IgD-negative memory B cell (primary cell): Measurements from ENCODE around the gene CXXC4. TPM values are rescaled to one million over a fixed set of nuclear protein-coding genes. Genes with fewer than 3 reads are reported as not detected.

Experiments used
- H3K27ac Mint-ChIP-seq, 3 donors: one replicate each; pipeline ENCODE4 v1.8.0; 2020 to 2022; ENCODE audit warnings: mild to moderate bottlenecking in 3 of 3, mixed read lengths in 3 of 3, moderate library complexity in 1 of 3
- H3K27me3 Mint-ChIP-seq: one replicate; pipeline ENCODE4 v1.8.0; 2021; ENCODE audit warnings: mixed read lengths
- H3K36me3 Mint-ChIP-seq: one replicate; pipeline ENCODE4 v1.8.0; 2020; ENCODE audit warnings: mild to moderate bottlenecking, mixed read lengths
- H3K4me1 Mint-ChIP-seq, 3 donors: one replicate each; pipeline ENCODE4 v1.8.0; 2020 to 2022; ENCODE audit warnings: mixed read lengths in 3 of 3, mild to moderate bottlenecking in 1 of 3
- H3K4me3 Mint-ChIP-seq, 4 donors: one replicate each; pipeline ENCODE4 v1.8.0; 2020 to 2022; ENCODE audit warnings: mild to moderate bottlenecking in 4 of 4, mixed read lengths in 4 of 4, moderate library complexity in 3 of 4
- H3K9me3 Mint-ChIP-seq, 3 donors: one replicate each; pipeline ENCODE4 v1.8.0; 2020 to 2021; ENCODE audit warnings: mixed read lengths in 3 of 3, mild to moderate bottlenecking in 1 of 3
- polyA plus RNA-seq: library from polyadenylated mRNA; unstranded; fragments of 300-500 nt; fragmentation: Illumina TruSeq; gene quantifications from one replicate; pipeline ENCODE4 v1.2.3, GENCODE V29; 2021

The CXXC4 gene
- polyA plus RNA-seq = not detected

DNA sequence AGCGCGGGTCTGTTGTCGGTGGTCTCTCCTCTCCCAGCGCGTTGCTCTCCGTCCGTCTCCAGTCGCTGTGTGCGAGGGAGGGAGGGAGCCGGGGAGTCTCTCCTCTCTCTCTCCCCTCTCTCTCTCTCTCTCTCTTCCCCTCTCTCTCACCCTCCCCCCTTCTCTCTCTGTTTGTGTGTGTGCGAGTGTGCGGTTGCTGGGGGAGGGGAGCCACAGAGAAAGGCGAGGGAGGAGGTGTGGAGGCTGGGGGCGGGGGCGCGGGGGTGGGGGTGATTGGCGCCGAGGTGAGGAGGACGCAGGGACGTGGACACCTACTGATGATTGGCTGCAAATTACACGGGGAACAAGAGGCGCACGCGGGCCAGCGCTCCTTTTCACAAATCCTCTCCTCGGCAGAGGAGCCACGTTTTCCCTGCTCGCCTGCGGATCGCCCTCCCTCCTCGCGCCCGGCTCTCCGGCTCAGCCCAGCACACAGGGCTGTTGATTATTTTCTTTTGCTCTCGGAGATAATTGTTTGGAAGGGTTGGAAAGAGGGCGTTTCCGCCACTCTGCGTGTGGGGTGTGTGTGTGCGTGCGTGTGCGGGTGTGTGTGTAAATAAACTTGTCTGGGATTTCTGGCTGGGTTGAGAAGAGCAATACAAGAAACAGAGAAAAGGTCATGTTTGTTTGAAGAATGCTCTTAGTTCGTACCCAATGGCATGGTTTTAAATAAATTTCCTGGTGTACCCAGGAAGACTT, at the start of gene CXXC4:
Gene CXXC4, minus strand, starts transcription at position 73 of the 738 bp plus-strand sequence. CDS start 3,092 bp downstream, outside the sequence.
- peak within 1 kb of the TSS; percentile 46 to 92 (median 68) for H3K27ac Mint-ChIP-seq
- no peaks in the 10 kb centered on the region for H3K36me3 Mint-ChIP-seq
- H3K4me3 Mint-ChIP-seq = peak within 1 kb of the TSS; percentile 29 to 92 (median 84)
- peaks cover 11 to 35% (median 25%) of the 10 kb centered on the region in 3 donors for H3K4me1 Mint-ChIP-seq
- H3K27me3 Mint-ChIP-seq = peaks cover 47% of the 10 kb centered on the region
- no peaks in the 10 kb centered on the region for H3K9me3 Mint-ChIP-seq

DNA sequence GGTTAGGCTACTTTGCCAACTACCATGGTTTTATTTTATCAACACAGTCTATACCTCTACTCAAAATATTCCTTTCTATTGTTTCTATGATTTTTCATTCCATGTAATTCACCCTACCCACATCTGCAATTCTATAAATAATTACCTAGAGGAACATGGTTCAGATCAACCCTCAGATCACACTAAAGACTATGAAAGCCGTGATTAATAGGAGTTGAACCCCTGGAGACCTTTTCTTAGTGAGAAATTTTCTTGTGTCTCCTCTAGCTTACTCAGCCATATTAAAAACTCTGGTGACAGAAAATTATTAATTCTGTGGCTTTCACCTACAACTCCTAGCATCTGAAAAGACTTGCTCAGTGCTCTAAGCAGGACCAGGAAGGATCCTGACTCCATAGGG, 38.5 kb upstream of the CXXC4 start:
- Mint-ChIP-seq H3K4me3 (no peak overlapping the region), H3K9me3 (peaks cover 0 to 2% (median 0%) of the 10 kb centered on the region in 3 donors), H3K4me1 (no peaks in the 10 kb centered on the region), H3K36me3 (no peaks in the 10 kb centered on the region), H3K27me3 (peaks cover 2% of the 10 kb centered on the region), H3K27ac (no peak overlapping the region)

DNA sequence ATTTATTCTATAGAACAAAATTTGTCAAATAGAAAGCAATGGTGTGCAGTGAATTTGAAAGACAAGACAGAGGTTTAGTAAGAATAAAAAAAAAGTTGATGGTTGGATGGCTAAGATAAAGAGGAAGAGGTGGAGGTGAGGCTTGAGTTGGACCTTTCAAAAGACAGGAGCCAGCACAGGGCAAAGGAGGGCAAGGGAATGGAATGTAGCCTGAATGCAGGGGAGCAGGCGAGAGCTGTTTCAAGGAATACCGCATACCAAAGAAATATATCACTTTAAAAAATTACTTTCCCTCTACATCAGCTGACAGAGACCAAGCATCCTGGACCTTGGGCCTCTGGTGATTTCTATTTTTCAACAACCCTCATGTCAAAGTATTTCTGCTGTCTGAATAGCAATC, 38.0 kb upstream of the CXXC4 start:
- Mint-ChIP-seq H3K4me3 (no peak overlapping the region), H3K27me3 (peaks cover 5% of the 10 kb centered on the region), H3K36me3 (no peaks in the 10 kb centered on the region), H3K27ac (no peak overlapping the region), H3K9me3 (peaks cover 0 to 2% (median 0%) of the 10 kb centered on the region in 3 donors), H3K4me1 (no peaks in the 10 kb centered on the region)

DNA sequence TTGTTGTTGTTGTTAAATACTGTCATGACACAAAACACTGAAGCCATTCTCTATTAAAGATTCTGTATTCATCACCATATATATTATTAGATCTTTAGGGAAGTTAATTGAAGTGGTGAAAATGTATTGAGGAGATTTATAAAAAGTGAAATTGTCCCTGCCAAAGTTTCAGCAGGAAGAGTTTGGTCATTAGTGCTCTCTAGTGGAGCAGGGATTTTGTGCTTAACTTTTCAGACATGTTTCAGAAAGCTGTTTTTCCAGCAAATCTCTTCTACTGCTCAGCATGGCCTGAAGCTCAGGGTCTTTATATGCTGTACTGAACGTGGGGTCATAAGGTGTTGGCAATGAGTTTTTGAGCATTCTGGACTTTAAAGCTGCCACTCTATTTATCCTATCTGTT, 36.7 kb upstream of the CXXC4 start:
- no peaks in the 10 kb centered on the region for H3K36me3 Mint-ChIP-seq
- H3K27me3 Mint-ChIP-seq = peaks cover 5% of the 10 kb centered on the region
- H3K27ac Mint-ChIP-seq = no peak overlapping the region
- no peaks in the 10 kb centered on the region for H3K4me1 Mint-ChIP-seq
- peaks cover 0 to 4% (median 0%) of the 10 kb centered on the region in 3 donors for H3K9me3 Mint-ChIP-seq
- no peak overlapping the region for H3K4me3 Mint-ChIP-seq

DNA sequence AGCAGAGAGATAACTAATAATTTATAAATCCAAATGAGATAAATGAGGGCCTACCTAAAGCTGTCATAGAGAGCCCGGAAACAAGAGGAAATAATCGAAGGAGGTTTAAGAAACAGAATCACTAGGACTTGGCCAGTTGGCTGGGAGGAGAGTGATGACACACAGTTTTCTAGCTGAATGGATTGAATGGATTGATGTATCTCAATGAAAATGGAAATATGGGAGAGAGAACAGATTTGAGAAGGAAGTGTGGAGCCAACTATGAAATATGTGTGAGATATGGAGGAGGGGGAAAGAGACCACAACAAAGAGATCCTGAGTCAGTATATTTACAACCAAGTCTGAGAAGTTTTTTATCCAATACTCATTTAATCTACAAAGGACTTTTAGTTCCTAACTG, 35.7 kb upstream of the CXXC4 start:
- no peak overlapping the region for H3K27ac Mint-ChIP-seq
- H3K9me3 Mint-ChIP-seq = peaks cover 0 to 4% (median 0%) of the 10 kb centered on the region in 3 donors
- H3K36me3 Mint-ChIP-seq = no peaks in the 10 kb centered on the region
- no peak overlapping the region for H3K4me3 Mint-ChIP-seq
- H3K27me3 Mint-ChIP-seq = peaks cover 5% of the 10 kb centered on the region
- H3K4me1 Mint-ChIP-seq = no peaks in the 10 kb centered on the region

DNA sequence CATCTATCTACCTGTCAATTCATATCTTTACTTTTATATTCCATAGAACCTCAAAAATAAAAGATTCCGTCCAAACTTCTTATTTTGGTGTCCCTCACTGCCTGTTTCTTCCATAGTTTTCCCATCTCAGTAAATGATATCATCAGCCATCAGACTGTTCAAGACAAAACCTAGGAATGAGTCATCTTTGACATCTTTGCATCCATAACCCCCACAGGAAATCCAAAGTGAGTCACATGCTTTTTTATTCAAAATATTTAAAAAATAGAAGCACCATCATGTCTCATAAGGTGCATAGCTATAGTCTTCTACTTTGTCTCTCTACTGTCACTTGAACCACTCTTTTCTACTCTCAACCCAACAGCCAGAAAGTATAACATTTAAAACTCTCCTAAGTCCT, 29.9 kb upstream of the CXXC4 start:
- no peak overlapping the region for H3K4me3 Mint-ChIP-seq
- peaks cover 6 to 7% (median 6%) of the 10 kb centered on the region in 3 donors for H3K4me1 Mint-ChIP-seq
- H3K27me3 Mint-ChIP-seq = peaks cover 3% of the 10 kb centered on the region
- no peaks in the 10 kb centered on the region for H3K36me3 Mint-ChIP-seq
- H3K27ac Mint-ChIP-seq = no peak overlapping the region
- H3K9me3 Mint-ChIP-seq = peaks cover 0 to 3% (median 0%) of the 10 kb centered on the region in 3 donors

DNA sequence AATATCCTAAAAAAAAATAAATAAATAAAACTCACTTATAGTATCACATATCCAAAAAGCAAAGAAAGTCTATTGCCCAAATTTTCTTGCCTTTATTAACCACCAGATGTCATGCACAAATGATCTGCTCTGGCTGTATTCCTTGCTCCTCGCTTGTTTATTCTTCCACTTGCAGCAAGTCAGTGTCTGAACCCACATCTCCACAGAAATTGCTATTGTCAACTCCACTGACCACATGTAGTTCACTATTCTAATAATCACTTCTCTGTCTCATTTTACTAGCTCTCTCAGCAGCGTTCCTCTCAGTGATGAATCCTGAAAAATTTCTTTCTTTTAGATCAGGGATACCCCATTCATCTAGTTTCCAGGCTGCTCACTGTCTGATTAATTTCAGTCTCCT, 29.3 kb upstream of the CXXC4 start:
- Mint-ChIP-seq H3K36me3 (no peaks in the 10 kb centered on the region), H3K27ac (no peak overlapping the region), H3K4me3 (no peak overlapping the region), H3K27me3 (peaks cover 3% of the 10 kb centered on the region), H3K9me3 (peaks cover 0 to 3% (median 3%) of the 10 kb centered on the region in 3 donors), H3K4me1 (peaks cover 7 to 11% (median 11%) of the 10 kb centered on the region in 3 donors)

DNA sequence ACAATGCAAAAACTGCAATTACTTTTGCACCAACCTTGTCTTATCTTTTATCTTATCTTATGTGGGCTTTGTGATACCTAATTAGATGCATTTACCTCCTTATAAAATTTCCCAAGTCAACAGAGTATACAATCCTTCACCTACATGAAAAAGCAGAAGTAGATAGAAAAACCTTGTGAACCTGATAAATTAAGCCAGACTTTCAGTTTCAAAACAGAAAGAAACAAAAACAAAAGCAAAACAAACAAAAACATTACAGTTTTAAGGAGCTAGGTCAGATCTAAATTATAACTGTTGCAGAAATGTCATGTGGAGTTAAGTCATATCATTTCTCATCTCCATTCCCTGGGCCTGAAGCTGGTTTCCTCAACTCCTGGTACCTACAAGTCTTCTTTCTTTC, 24.9 kb upstream of the CXXC4 start:
- Mint-ChIP-seq H3K36me3 (no peaks in the 10 kb centered on the region), H3K4me3 (peak overlapping the region in 1 of 4 donors; percentile 0), H3K9me3 (peaks cover 0 to 5% (median 4%) of the 10 kb centered on the region in 3 donors), H3K4me1 (peaks cover 7 to 12% (median 11%) of the 10 kb centered on the region in 3 donors), H3K27ac (peak overlapping the region in 2 of 3 donors; percentile 26 to 41), H3K27me3 (peaks cover 2% of the 10 kb centered on the region)

DNA sequence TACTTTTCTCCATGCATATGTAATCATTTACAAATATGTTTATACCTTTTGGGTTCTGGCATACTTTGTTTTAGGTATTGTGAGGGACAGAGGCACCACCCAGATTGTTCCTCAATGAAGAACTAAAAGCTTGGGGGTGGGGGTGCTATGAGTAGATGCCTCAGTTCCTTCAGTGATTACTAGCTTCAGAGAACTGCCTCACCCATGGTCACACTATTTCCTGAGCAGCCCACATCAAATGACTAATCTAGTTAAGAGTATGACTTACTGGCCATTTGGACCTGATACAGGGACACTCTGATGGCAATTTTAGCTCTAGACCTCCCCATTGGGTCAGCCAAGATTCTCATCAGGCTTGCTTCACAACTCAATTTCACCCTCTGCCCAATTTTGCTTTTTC, 22.2 kb upstream of the CXXC4 start:
- peaks cover 0 to 5% (median 4%) of the 10 kb centered on the region in 3 donors for H3K9me3 Mint-ChIP-seq
- H3K36me3 Mint-ChIP-seq = no peaks in the 10 kb centered on the region
- no peak overlapping the region for H3K4me3 Mint-ChIP-seq
- peaks cover 4% of the 10 kb centered on the region for H3K27me3 Mint-ChIP-seq
- H3K27ac Mint-ChIP-seq = no peak overlapping the region
- peaks cover 7 to 12% (median 11%) of the 10 kb centered on the region in 3 donors for H3K4me1 Mint-ChIP-seq

DNA sequence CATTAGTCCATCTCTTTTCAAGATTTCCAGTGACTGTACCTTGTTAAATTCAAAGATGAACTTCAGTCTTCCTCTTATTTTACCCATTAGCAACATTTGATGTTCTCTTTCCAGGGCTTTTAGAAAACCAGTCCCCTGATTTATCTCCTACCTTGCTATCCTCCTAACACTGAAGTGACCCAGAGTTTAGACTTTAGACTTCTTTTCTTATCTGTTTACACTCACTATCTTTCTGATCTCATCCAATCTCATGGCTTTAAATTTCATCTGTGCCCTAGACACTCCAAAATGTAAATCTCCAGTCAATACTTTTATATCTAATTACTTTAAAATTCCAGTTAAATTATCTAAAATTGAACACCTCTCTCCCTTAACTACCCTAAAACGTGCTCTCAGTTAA, 13.5 kb upstream of the CXXC4 start:
- Mint-ChIP-seq H3K9me3 (no peaks in the 10 kb centered on the region), H3K27me3 (peaks cover 14% of the 10 kb centered on the region), H3K4me1 (no peaks in the 10 kb centered on the region), H3K4me3 (no peak overlapping the region), H3K36me3 (no peaks in the 10 kb centered on the region), H3K27ac (no peak overlapping the region)

DNA sequence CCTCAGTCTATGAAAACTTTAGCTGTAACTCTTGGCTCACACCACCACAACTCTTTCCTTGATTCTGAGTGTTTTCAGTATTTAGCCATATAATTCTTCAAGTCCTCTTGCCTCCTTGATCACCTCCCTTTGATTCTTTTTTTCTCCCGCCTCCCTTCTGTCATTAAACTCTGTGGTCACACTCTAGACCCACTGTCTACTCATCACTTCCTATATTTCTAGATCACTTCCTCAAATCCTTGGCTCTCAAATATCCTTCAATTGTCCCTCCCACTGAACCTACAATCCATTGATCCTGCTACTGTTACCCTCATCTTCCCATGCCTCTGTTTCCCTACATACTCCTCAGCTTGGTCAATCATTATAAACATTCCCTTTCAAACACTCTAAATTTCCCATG, 12.4 kb upstream of the CXXC4 start:
- Mint-ChIP-seq H3K4me1 (no peaks in the 10 kb centered on the region), H3K4me3 (no peak overlapping the region), H3K9me3 (no peaks in the 10 kb centered on the region)

DNA sequence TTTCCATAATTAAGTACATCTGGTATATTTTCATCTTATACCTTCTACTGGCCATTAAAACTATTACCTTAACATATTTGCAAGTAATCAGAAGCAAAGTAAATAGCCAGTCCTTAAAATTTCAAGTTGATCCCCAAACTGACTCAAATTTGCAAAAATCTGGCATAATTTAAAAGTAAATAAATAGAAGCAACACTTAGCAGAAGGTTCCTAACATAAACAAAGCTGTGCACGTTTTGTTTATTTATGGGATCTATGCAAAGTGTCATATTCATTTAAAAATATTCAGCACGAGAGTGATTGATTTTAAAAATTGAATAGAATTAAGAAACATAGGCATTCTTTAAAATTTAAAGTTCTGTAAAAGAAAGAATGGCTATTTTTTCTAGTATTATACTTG, 9.8 kb upstream of the CXXC4 start:
- Mint-ChIP-seq H3K36me3 (no peaks in the 10 kb centered on the region), H3K4me3 (no peak overlapping the region), H3K27ac (no peak overlapping the region), H3K27me3 (peaks cover 15% of the 10 kb centered on the region), H3K9me3 (no peaks in the 10 kb centered on the region), H3K4me1 (no peaks in the 10 kb centered on the region)

More for the DNA sequence above, 12.4 kb upstream of the CXXC4 start:
- H3K27ac Mint-ChIP-seq = no peak overlapping the region
- H3K36me3 Mint-ChIP-seq = no peaks in the 10 kb centered on the region
- H3K27me3 Mint-ChIP-seq = peaks cover 14% of the 10 kb centered on the region

DNA sequence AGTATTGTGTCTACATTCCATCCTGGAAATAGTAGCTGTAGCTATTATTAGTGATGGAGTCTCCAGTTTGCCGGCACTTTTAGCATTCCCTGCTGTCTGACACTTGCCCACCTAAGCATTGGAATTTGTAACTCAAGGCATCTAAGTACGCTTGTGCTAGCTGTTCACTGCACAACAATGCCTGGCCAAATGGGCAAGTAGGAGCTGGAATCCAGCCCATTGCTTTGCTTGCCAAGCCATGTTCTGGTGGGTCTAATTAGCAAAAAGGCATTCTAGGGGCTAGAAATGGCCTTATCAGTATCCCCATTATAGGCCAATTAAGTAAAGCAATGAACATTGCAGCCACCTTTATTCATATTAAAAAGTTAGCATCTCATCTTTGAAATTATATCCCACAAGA, 7.8 kb upstream of the CXXC4 start:
- H3K27me3 Mint-ChIP-seq = peaks cover 29% of the 10 kb centered on the region
- H3K4me3 Mint-ChIP-seq = no peak overlapping the region
- H3K27ac Mint-ChIP-seq = no peak overlapping the region
- H3K4me1 Mint-ChIP-seq = no peaks in the 10 kb centered on the region
- H3K36me3 Mint-ChIP-seq = no peaks in the 10 kb centered on the region
- H3K9me3 Mint-ChIP-seq = no peaks in the 10 kb centered on the region

DNA sequence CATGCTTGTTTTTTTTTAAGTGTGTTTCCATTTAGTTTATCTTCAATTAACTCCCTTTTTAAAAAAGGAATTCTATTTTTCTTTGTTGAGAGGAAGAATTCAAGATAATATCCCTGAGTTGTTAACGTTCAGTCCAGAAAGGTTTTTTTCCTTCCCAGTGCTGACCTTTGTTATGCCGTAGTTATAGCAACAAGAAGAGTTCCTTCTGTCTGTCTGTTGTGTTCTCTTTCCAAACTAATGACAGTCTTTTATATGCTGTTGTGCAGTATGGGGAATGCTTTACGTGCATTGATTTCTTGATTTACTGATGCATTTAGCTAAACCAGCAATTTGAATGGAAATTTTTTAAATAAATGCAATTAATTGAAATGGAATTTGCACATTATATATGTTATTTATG, 6.6 kb upstream of the CXXC4 start:
- Mint-ChIP-seq H3K27me3 (peaks cover 30% of the 10 kb centered on the region), H3K4me1 (no peaks in the 10 kb centered on the region), H3K27ac (no peak overlapping the region), H3K4me3 (no peak overlapping the region), H3K36me3 (no peaks in the 10 kb centered on the region), H3K9me3 (no peaks in the 10 kb centered on the region)

DNA sequence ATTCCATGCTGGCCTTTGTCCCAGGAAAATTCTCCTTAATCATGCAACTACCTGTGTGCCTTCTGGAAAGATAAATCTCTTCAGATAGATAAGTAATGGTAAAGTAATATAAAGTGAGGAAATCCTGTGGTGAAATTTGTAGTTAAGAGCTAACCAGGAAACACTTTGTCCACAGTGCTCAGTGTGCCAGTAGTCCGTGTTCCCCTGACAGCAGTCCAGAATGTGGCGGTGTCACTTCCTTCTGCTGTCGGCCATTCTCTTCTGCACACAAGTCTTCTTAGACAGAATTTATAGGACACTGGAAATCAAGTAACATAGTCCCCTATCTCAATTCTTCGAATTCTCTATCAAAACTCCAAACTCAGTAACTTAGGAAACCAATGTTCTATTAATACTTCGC, 5.7 kb upstream of the CXXC4 start:
- peaks cover 2 to 4% (median 2%) of the 10 kb centered on the region in 3 donors for H3K4me1 Mint-ChIP-seq
- no peak overlapping the region for H3K27ac Mint-ChIP-seq
- H3K27me3 Mint-ChIP-seq = peaks cover 32% of the 10 kb centered on the region
- H3K4me3 Mint-ChIP-seq = no peak overlapping the region
- H3K9me3 Mint-ChIP-seq = no peaks in the 10 kb centered on the region
- no peaks in the 10 kb centered on the region for H3K36me3 Mint-ChIP-seq

DNA sequence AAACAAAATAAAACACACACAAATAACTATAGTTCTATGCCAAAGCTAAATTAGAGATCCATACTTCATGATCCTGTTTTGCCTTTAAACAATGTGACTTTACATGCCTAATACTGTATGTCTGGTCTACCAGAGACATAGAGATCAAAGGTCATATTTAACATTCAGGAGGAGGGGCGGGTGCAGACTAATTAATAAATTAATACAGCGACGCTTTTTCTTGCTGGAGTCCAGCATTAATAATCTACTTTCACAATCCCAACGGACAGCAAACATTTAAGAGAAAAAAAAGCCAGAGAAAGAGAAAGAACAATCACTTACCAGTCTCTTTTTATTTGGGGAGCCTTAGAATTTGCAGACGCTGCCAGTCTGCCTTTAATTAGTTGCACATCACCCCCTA, 509 bp downstream of the CXXC4 start:
- H3K27me3 Mint-ChIP-seq = peaks cover 47% of the 10 kb centered on the region
- no peaks in the 10 kb centered on the region for H3K9me3 Mint-ChIP-seq
- peaks cover 11 to 37% (median 29%) of the 10 kb centered on the region in 3 donors for H3K4me1 Mint-ChIP-seq
- peak overlapping the region in 2 of 4 donors; percentile 28 to 86 for H3K4me3 Mint-ChIP-seq
- peak overlapping the region in 1 of 3 donors; percentile 92 for H3K27ac Mint-ChIP-seq
- H3K36me3 Mint-ChIP-seq = no peaks in the 10 kb centered on the region
